Activated CD8-positive, alpha-beta T cell treated with anti-CD3 and anti-CD28 coated beads, Interleukin-2, amount 10 ng/mL, durations not matched to agents 7 days and 5 days (primary cell): ENCODE measurements around the gene CCDC102B. TPM values are rescaled to one million over a fixed set of nuclear protein-coding genes. Genes with fewer than 3 reads are reported as not detected.
"Not testable (repeated sequence)": the region's sequence is repeated elsewhere in the genome, so short reads cannot be mapped to it uniquely, and the experiment has no call there.

ENCODE experiments used
- ATAC-seq: fragments of 150-1000 bp; cut with Tn5 transposase; one replicate; pipeline ENCODE4 v1.10.0; 2021; ENCODE audit warnings: moderate library complexity
- CTCF ChIA-PET: fragments of 350-600 bp; sonication (Branson Sonifier 250); formaldehyde crosslinking; loops from one replicate; lab custom pipeline; 2021; ENCODE audit warnings: antibody characterized with exemption; lab: Charles Lee
- POLR2A ChIA-PET: fragments of 350-600 bp; sonication (Branson Sonifier 250); formaldehyde crosslinking; loops from one replicate; lab custom pipeline; 2021; ENCODE audit warnings: antibody characterized with exemption; lab: Charles Lee
- DNase-seq: peaks from one replicate; pipeline ENCODE4 v3.0.0-alpha.2; 2020
- H3K27ac Mint-ChIP-seq: one replicate; pipeline ENCODE4 v1.8.0; 2021; ENCODE audit warnings: mild to moderate bottlenecking, mixed read lengths
- H3K27me3 Mint-ChIP-seq: one replicate; pipeline ENCODE4 v1.8.0; 2021; ENCODE audit warnings: low read depth, mixed read lengths
- H3K36me3 Mint-ChIP-seq: one replicate; pipeline ENCODE4 v1.8.0; 2021; ENCODE audit warnings: low read depth, mixed read lengths
- H3K4me1 Mint-ChIP-seq: one replicate; pipeline ENCODE4 v1.8.0; 2021; ENCODE audit warnings: low read depth, mixed read lengths
- H3K4me3 Mint-ChIP-seq: one replicate; pipeline ENCODE4 v1.8.0; 2021; ENCODE audit warnings: mild to moderate bottlenecking, mixed read lengths
- H3K9me3 Mint-ChIP-seq: one replicate; pipeline ENCODE4 v1.8.0; 2022; ENCODE audit warnings: mixed read lengths; ENCODE audit not compliant: insufficient read depth
- total RNA-seq, 2 experiments: library from RNA; stranded (reverse); gene quantifications; one replicate each; pipeline ENCODE4 v1.2.3, GENCODE V29; 2021

The CCDC102B gene
- total RNA-seq, 2 experiments from 2014 or later: 0.95 to 1.7 TPM

DNA sequence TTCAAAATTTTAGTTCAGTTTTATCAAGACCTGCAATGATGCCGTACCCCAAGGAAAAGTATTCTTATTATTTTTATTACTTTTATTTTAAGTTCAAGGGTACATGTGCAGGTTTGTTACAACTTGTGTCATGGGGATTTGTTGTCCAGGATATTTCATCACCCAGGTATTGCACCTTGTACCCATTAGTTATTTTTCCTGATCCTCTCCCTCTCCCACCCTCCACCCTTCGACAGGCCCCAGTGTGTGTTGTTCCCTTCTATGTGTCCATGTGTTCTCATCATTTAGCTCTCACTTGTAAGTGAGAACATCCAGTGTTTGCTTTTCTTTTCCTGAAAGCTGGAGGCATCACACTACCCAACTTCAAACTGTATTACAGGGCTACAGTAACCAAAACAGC is 122.0 kb downstream of the CCDC102B start:
- H3K27ac Mint-ChIP-seq: no peak overlapping the region
- CTCF ChIA-PET: no interaction called here
- no peaks in the 10 kb centered on the region for H3K36me3 Mint-ChIP-seq
- H3K27me3 Mint-ChIP-seq: no peaks in the 10 kb centered on the region
- POLR2A ChIA-PET: no interaction called here
- H3K4me3 Mint-ChIP-seq: no peak overlapping the region
- DNase-seq: no peak
- H3K4me1 Mint-ChIP-seq: no peaks in the 10 kb centered on the region
- ATAC-seq: no peak
- H3K9me3 Mint-ChIP-seq: no peaks in the 10 kb centered on the region

GRCh38 chr18:68922392-68922791 is 124.5 kb downstream of the CCDC102B start:
- no peak for DNase-seq
- H3K27me3 Mint-ChIP-seq: no peaks in the 10 kb centered on the region
- CTCF ChIA-PET: no interaction called here

GRCh38 chr18:68925268-68925667 is 127.4 kb downstream of the CCDC102B start:
- no peaks in the 10 kb centered on the region for H3K27me3 Mint-ChIP-seq

More at GRCh38 chr18:68922392-68922791, 124.5 kb downstream of the CCDC102B start:
- Mint-ChIP-seq H3K27ac (no peak overlapping the region), H3K9me3 (no peaks in the 10 kb centered on the region), H3K4me3 (no peak overlapping the region), H3K4me1 (no peaks in the 10 kb centered on the region), H3K36me3 (no peaks in the 10 kb centered on the region)
- no peak for ATAC-seq
- POLR2A ChIA-PET: no interaction called here

GRCh38 chr18:68928762-68929675 is 131.1 kb downstream of the CCDC102B start:
- Mint-ChIP-seq H3K36me3 (no peaks in the 10 kb centered on the region), H3K4me3 (no peak overlapping the region), H3K4me1 (no peaks in the 10 kb centered on the region), H3K9me3 (no peaks in the 10 kb centered on the region), H3K27me3 (no peaks in the 10 kb centered on the region), H3K27ac (no peak overlapping the region)
- CTCF ChIA-PET: no interaction called here
- POLR2A ChIA-PET: no interaction called here
- no peak for ATAC-seq
- DNase-seq: no peak

More at GRCh38 chr18:68925268-68925667, 127.4 kb downstream of the CCDC102B start:
- Mint-ChIP-seq H3K4me1 (no peaks in the 10 kb centered on the region), H3K4me3 (no peak overlapping the region), H3K36me3 (no peaks in the 10 kb centered on the region), H3K27ac (no peak overlapping the region), H3K9me3 (no peaks in the 10 kb centered on the region)
- no peak for ATAC-seq
- DNase-seq: no peak
- ChIA-PET POLR2A (no interaction called here), CTCF (no interaction called here)

DNA sequence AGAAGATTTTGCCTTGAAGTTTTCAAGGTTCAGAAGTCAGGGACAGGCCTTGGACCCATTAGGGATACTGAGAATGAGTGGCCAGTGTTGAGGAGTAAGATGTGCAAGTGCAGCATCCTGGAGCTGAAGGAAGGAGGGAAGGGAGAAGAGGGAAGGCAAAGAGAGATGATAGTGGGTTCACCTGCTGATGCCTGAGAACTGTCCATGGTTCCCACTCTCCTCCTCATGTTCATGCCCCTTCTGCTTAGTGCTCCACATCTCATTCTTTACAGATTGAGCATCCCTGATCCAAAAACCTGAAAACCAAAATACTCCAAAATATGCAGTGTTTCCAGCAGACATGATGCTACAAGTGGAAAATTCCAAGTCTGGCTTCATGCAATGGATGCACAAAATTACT is 137.8 kb downstream of the CCDC102B start:
- no peak for DNase-seq
- no peak overlapping the region for H3K4me3 Mint-ChIP-seq
- ATAC-seq: no peak
- POLR2A ChIA-PET: no interaction called here
- H3K27ac Mint-ChIP-seq: no peak overlapping the region
- no peaks in the 10 kb centered on the region for H3K9me3 Mint-ChIP-seq
- no peaks in the 10 kb centered on the region for H3K27me3 Mint-ChIP-seq
- CTCF ChIA-PET: no interaction called here
- no peaks in the 10 kb centered on the region for H3K36me3 Mint-ChIP-seq
- H3K4me1 Mint-ChIP-seq: no peaks in the 10 kb centered on the region

- Mint-ChIP-seq H3K27ac (no peak overlapping the region), H3K36me3 (no peaks in the 10 kb centered on the region), H3K9me3 (no peaks in the 10 kb centered on the region), H3K27me3 (no peaks in the 10 kb centered on the region), H3K4me1 (no peaks in the 10 kb centered on the region), H3K4me3 (no peak overlapping the region)
- ATAC-seq (no peak), DNase-seq (no peak)
- ChIA-PET CTCF (no interaction called here), POLR2A (no interaction called here)
Observed at GRCh38 chr18:68937029-68937599, 139.2 kb downstream of the CCDC102B start.

- CTCF ChIA-PET: no interaction called here
Observed at GRCh38 chr18:68940039-68940438, 142.2 kb downstream of the CCDC102B start.

DNA sequence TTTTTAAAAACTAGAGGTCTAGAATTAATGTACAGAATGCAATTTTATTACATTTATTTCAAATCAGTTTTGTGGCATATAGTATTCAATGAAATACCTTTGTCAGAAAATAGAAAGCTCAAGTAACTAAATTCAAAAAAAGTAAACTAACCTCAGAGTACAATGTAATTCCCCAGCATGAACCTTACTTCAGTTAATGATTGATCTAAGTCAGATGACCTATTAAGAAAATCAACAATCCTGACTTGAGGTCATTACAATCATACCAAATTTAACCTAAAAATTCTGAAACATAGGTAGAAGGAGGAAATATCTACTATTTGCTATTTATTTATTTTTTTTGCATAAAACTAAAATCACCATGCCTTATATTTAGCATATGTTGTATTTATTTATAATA is 142.9 kb downstream of the CCDC102B start:
- DNase-seq (no peak), ATAC-seq (no peak)
- H3K27ac Mint-ChIP-seq: no peak overlapping the region
- H3K4me1 Mint-ChIP-seq: no peaks in the 10 kb centered on the region
- CTCF ChIA-PET: no interaction called here
- no peaks in the 10 kb centered on the region for H3K9me3 Mint-ChIP-seq
- no peaks in the 10 kb centered on the region for H3K36me3 Mint-ChIP-seq
- H3K27me3 Mint-ChIP-seq: no peaks in the 10 kb centered on the region
- no peak overlapping the region for H3K4me3 Mint-ChIP-seq
- POLR2A ChIA-PET: no interaction called here

More at GRCh38 chr18:68940039-68940438, 142.2 kb downstream of the CCDC102B start:
- POLR2A ChIA-PET: no interaction called here
- ATAC-seq: no peak
- no peak overlapping the region for H3K27ac Mint-ChIP-seq
- H3K4me3 Mint-ChIP-seq: no peak overlapping the region
- H3K9me3 Mint-ChIP-seq: no peaks in the 10 kb centered on the region
- no peaks in the 10 kb centered on the region for H3K27me3 Mint-ChIP-seq
- H3K4me1 Mint-ChIP-seq: no peaks in the 10 kb centered on the region
- DNase-seq: no peak
- no peaks in the 10 kb centered on the region for H3K36me3 Mint-ChIP-seq

GRCh38 chr18:68942230-68942629 is 144.3 kb downstream of the CCDC102B start:
- H3K27me3 Mint-ChIP-seq: no peaks in the 10 kb centered on the region
- no peak overlapping the region for H3K4me3 Mint-ChIP-seq
- no peak for DNase-seq
- H3K9me3 Mint-ChIP-seq: no peaks in the 10 kb centered on the region
- ChIA-PET POLR2A (no interaction called here), CTCF (no interaction called here)
- H3K36me3 Mint-ChIP-seq: no peaks in the 10 kb centered on the region
- no peak for ATAC-seq
- no peak overlapping the region for H3K27ac Mint-ChIP-seq
- H3K4me1 Mint-ChIP-seq: no peaks in the 10 kb centered on the region

- H3K36me3 Mint-ChIP-seq: not testable (repeated sequence)
Observed at GRCh38 chr18:68943861-68944260, 146.0 kb downstream of the CCDC102B start.

GRCh38 chr18:68944330-68944729 is 146.4 kb downstream of the CCDC102B start:
- ChIA-PET CTCF (no interaction called here), POLR2A (no interaction called here)
- Mint-ChIP-seq H3K36me3 (no peaks in the 10 kb centered on the region), H3K4me1 (no peaks in the 10 kb centered on the region), H3K27ac (no peak overlapping the region), H3K27me3 (no peaks in the 10 kb centered on the region), H3K9me3 (no peaks in the 10 kb centered on the region), H3K4me3 (no peak overlapping the region)
- DNase-seq: no peak
- no peak for ATAC-seq

More at GRCh38 chr18:68943861-68944260, 146.0 kb downstream of the CCDC102B start:
- DNase-seq, H3K4me1 Mint-ChIP-seq, H3K27ac Mint-ChIP-seq, CTCF ChIA-PET, POLR2A ChIA-PET, H3K9me3 Mint-ChIP-seq, H3K27me3 Mint-ChIP-seq, H3K4me3 Mint-ChIP-seq, ATAC-seq: not testable (repeated sequence)

- no peak for DNase-seq
- no peaks in the 10 kb centered on the region for H3K27me3 Mint-ChIP-seq
- H3K27ac Mint-ChIP-seq: no peak overlapping the region
- H3K9me3 Mint-ChIP-seq: no peaks in the 10 kb centered on the region
- ATAC-seq: no peak
- POLR2A ChIA-PET: no interaction called here
- H3K4me1 Mint-ChIP-seq: no peaks in the 10 kb centered on the region
- H3K4me3 Mint-ChIP-seq: no peak overlapping the region
- H3K36me3 Mint-ChIP-seq: no peaks in the 10 kb centered on the region
- CTCF ChIA-PET: no interaction called here
Observed at GRCh38 chr18:68944826-68945225, 146.9 kb downstream of the CCDC102B start.
